Natural killer cell treated with Interleukin-12 subunit alpha and Interleukin-12 subunit beta and Interleukin-15 and Interleukin-18, amount 100 ng/mL, for 72 hours (primary cell): ENCODE results near the gene KRT78. TPM values are rescaled to one million over a fixed set of nuclear protein-coding genes. Genes with fewer than 3 reads are reported as not detected.
"Not testable (repeated sequence)": the region's sequence is repeated elsewhere in the genome, so short reads cannot be mapped to it uniquely, and the experiment has no call there.

ENCODE experiments used
- ATAC-seq, 2 donors: fragments of 150-1000 bp; cut with Tn5 transposase in 1 of 2; sonication (Bioruptor Pico), chemical (Tn5 transposase) in 1 of 2; 2 replicates each; pipeline ENCODE4 v1.10.0; 2021
- DNase-seq: peaks from one replicate; pipeline ENCODE4 v3.0.0; 2022; ENCODE audit warnings: low spot score
- H3K27ac Mint-ChIP-seq, 2 donors: 1 replicate in 1 of 2; 2 replicates in 1 of 2; pipeline ENCODE4 v1.8.0; 2022; ENCODE audit warnings: mixed read lengths in 2 of 2, mild to moderate bottlenecking in 1 of 2, moderate library complexity in 1 of 2
- H3K27me3 Mint-ChIP-seq, 2 donors: 1 replicate in 1 of 2; 2 replicates in 1 of 2; pipeline ENCODE4 v1.8.0; 2022; ENCODE audit warnings: mixed read lengths in 2 of 2
- H3K36me3 Mint-ChIP-seq: one replicate; pipeline ENCODE4 v1.8.0; 2022; ENCODE audit warnings: mixed read lengths
- H3K4me1 Mint-ChIP-seq, 2 donors: 1 replicate in 1 of 2; 2 replicates in 1 of 2; pipeline ENCODE4 v1.8.0; 2022; ENCODE audit warnings: low read depth in 2 of 2, mixed read lengths in 2 of 2, mild to moderate bottlenecking in 1 of 2
- H3K4me3 Mint-ChIP-seq: one replicate; pipeline ENCODE4 v1.8.0; 2022; ENCODE audit warnings: mixed read lengths
- H3K9me3 Mint-ChIP-seq: 2 replicates; pipeline ENCODE4 v1.8.0; 2022; ENCODE audit warnings: mixed read lengths
- total RNA-seq, 2 donors: library from RNA; stranded (reverse); gene quantifications; one replicate each; pipeline ENCODE4 v1.2.3, GENCODE V29; 2022

The KRT78 gene
- total RNA-seq, 2 donors from 2014 or later, result not detected

DNA sequence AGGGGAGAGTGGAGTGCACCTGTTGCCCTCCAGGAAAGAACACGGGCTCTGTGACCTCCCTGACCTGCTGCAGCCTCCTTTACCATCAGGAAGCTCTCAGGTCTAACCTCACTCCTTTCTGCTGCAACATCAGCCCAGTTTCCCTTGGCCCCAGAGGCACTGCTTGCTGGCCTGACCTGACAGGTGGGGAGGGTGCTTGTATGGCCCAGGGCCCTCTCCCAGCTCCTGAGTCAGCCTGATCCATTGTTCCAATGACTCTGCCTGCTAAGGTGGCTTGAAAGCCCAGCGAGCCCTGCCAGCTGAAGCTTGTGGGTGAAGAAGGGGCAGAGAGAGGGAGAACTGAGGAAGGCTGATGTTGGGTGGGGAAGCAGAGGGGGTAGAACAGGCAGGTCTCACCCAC is 13.2 kb upstream of the KRT78 start:
- H3K4me1 Mint-ChIP-seq, result peaks cover 0 to 3% of the 10 kb centered on the region in 2 donors
- no peak overlapping the region for H3K27ac Mint-ChIP-seq
- ATAC-seq (no peak), DNase-seq (no peak)
- H3K27me3 Mint-ChIP-seq, result no peaks in the 10 kb centered on the region
- no peak overlapping the region for H3K4me3 Mint-ChIP-seq
- H3K36me3 Mint-ChIP-seq, result no peaks in the 10 kb centered on the region
- no peaks in the 10 kb centered on the region for H3K9me3 Mint-ChIP-seq

DNA sequence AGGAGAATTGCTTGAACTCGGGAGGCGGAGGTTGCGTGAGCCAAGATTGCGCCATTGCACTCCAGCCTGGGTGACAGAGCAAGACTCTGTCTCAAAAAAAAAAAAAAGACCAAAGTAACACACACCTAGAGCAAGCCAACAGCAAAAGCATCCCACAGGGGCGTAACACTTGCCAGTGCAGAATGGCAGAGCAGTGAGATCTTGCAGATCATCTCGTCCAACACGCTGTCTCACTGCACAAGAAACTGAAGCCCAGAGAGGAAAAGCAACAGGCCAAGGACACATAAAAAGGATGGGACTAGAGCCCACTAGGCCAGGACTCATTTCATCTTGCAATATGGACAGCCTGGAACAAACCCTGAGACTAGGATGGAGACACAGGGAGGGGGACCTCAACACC is 12.7 kb upstream of the KRT78 start:
- DNase-seq (no peak), ATAC-seq (no peak)
- H3K9me3 Mint-ChIP-seq, result no peaks in the 10 kb centered on the region
- no peaks in the 10 kb centered on the region for H3K36me3 Mint-ChIP-seq
- no peak overlapping the region for H3K27ac Mint-ChIP-seq
- H3K4me1 Mint-ChIP-seq, result peaks cover 0 to 3% of the 10 kb centered on the region in 2 donors
- H3K4me3 Mint-ChIP-seq, result no peak overlapping the region
- no peaks in the 10 kb centered on the region for H3K27me3 Mint-ChIP-seq

DNA sequence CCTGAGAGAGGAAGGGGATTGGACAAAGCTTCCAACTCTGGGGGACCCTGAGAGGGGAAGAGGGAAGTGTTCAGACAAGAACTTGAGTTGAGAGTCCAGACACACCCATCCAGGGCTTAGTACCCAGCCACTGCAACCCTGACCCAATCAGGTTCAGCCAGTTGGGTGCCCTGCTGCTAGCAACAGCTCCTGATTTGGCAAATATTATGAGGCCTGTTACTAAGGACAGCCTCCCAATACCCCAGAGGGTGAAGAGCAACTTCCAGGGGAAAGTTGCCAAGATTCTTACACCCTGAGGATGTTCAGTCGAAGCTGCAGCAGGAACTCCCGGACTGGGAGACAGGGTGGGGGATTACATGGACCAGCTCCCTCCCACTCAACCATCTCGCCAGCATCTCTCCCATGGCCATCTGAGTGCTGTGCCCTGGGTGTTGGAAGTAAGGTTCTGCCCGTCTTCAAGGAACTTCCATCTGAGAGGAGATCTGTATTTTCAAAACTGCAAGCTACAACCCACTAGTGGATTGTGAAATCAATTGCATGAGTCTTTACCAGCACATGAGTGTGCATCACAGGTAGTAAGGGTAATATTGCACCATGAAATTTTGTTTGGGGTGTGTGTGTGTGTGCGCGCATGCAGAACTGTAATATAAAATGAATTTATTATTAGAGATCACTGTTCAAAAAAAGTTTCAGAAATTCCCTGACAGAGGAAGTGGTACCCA is 11.5 kb upstream of the KRT78 start:
- no peak overlapping the region for H3K4me3 Mint-ChIP-seq
- ATAC-seq (no peak), DNase-seq (no peak)
- peaks cover 0 to under 1% of the 10 kb centered on the region in 2 donors for H3K27me3 Mint-ChIP-seq
- no peak overlapping the region for H3K27ac Mint-ChIP-seq
- H3K9me3 Mint-ChIP-seq, result no peaks in the 10 kb centered on the region
- peaks cover 0 to 3% of the 10 kb centered on the region in 2 donors for H3K4me1 Mint-ChIP-seq
- no peaks in the 10 kb centered on the region for H3K36me3 Mint-ChIP-seq

DNA sequence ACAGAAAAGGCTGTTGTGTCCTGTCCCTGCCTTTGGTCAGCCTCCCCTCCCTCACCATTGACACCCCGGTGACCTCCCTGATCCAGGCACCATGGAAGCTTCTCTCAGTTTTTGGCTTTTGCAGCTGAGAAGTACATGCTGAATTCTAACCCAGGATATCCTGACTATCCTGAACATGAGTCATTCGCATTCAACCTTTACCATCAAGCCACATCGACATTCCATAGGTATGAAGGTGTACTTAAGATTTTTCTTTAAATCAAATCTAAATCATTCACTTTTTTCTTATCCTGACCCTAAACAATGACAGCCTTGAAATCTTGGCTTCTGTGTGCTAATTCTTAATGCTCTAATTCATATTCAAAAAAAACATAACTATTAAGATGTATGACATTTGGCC is 8.7 kb upstream of the KRT78 start:
- DNase-seq (no peak), ATAC-seq (no peak)
- H3K36me3 Mint-ChIP-seq, result no peaks in the 10 kb centered on the region
- peaks cover 8 to 9% of the 10 kb centered on the region in 2 donors for H3K27me3 Mint-ChIP-seq
- H3K27ac Mint-ChIP-seq, result no peak overlapping the region
- peaks cover 0 to 6% of the 10 kb centered on the region in 2 donors for H3K4me1 Mint-ChIP-seq
- H3K4me3 Mint-ChIP-seq, result no peak overlapping the region
- H3K9me3 Mint-ChIP-seq, result no peaks in the 10 kb centered on the region

DNA sequence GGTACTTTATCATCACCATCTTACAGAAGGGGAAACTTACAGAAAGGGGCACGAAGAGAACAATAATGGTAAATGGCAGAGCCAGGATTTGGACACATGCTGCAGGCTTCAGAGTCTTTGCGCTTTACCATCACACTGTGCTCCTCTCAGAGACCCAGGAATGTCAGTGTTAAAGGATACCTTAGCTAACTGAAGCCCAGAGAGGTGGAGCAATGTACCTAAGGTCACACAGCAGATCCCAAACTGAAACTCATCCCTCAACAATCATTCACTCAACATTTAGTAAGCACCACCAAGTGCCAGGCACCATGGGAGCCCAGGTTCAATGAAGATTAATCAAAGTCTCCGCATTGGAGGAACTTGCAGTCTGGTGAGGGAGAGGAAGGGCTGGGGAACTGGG is 8.0 kb upstream of the KRT78 start:
- no peaks in the 10 kb centered on the region for H3K9me3 Mint-ChIP-seq
- DNase-seq, result no peak
- no peaks in the 10 kb centered on the region for H3K36me3 Mint-ChIP-seq
- no peak overlapping the region for H3K4me3 Mint-ChIP-seq
- peaks cover 8 to 9% of the 10 kb centered on the region in 2 donors for H3K27me3 Mint-ChIP-seq
- no peak overlapping the region for H3K27ac Mint-ChIP-seq
- no peak for ATAC-seq
- H3K4me1 Mint-ChIP-seq, result peaks cover 0 to 6% of the 10 kb centered on the region in 2 donors

DNA sequence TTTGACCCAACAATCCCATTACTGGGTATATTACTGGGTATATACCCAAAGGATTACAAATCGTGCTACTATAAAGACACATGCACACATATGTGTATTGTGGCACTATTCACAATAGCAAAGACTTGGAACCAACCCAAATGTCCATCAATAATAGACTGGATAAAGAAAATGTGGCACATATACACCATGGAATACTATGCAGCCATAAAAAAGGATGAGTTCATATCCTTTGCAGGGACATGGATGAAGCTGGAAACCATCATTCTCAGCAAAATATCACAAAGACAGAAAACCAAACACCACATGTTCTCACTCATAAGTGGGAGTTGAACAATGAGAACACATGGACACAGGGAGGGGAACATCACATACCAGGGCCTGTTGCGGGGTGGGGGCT is 7.3 kb upstream of the KRT78 start:
- not testable (repeated sequence) for H3K9me3 Mint-ChIP-seq

DNA sequence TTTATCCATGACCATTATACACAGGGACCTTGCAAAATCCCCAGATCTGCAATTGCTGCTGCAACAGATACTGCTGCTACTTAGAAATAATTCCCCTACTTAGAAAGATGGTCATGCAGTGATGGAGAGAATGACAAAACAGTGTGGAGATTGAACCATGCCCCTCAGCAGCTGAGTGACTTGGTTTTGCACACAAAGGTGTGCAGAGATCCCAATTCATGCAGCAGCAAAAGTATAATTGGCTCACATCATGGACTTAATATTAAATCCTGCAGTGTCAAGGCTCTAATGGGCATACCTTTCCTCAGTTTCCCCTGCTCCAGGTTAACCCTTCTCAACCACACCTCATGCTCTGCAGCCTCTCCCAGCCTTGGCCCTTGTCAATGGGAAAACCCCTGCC is 3.0 kb upstream of the KRT78 start:
- peaks cover 8 to 13% of the 10 kb centered on the region in 2 donors for H3K27me3 Mint-ChIP-seq
- ATAC-seq (no peak), DNase-seq (no peak)
- H3K9me3 Mint-ChIP-seq, result no peaks in the 10 kb centered on the region
- H3K36me3 Mint-ChIP-seq, result no peaks in the 10 kb centered on the region
- H3K4me1 Mint-ChIP-seq, result peaks cover 0 to 8% of the 10 kb centered on the region in 2 donors
- no peak overlapping the region for H3K4me3 Mint-ChIP-seq
- H3K27ac Mint-ChIP-seq, result no peak overlapping the region

More for the DNA sequence above, 7.3 kb upstream of the KRT78 start:
- not testable (repeated sequence) for H3K4me3 Mint-ChIP-seq, H3K36me3 Mint-ChIP-seq, H3K27ac Mint-ChIP-seq, ATAC-seq, H3K27me3 Mint-ChIP-seq, H3K4me1 Mint-ChIP-seq, DNase-seq

DNA sequence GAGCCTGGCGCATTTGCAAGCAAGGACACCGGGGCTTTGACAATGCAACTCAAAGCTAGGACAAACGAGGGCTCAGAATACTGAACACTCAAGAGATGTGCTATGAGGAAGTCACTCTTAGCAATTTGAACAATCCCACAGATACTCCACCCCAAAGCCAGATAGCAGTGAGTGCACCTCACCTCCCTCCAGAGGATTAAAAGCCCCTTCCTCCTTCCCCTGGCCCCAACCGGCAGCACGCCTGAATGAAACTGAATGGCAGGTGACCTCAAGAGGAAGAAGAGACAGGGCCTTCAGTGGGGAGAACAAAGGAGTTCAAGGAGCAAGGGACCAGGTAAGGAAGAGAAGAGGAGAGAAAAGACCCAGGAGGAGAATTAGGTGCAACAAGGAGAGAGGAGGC is 1.9 kb upstream of the KRT78 start:
- no peak for DNase-seq
- H3K27ac Mint-ChIP-seq, result no peak overlapping the region
- no peaks in the 10 kb centered on the region for H3K9me3 Mint-ChIP-seq
- peaks cover 8 to 13% of the 10 kb centered on the region in 2 donors for H3K27me3 Mint-ChIP-seq
- no peak overlapping the region for H3K4me3 Mint-ChIP-seq
- H3K4me1 Mint-ChIP-seq, result peaks cover 0 to 10% of the 10 kb centered on the region in 2 donors
- no peaks in the 10 kb centered on the region for H3K36me3 Mint-ChIP-seq
- no peak for ATAC-seq

DNA sequence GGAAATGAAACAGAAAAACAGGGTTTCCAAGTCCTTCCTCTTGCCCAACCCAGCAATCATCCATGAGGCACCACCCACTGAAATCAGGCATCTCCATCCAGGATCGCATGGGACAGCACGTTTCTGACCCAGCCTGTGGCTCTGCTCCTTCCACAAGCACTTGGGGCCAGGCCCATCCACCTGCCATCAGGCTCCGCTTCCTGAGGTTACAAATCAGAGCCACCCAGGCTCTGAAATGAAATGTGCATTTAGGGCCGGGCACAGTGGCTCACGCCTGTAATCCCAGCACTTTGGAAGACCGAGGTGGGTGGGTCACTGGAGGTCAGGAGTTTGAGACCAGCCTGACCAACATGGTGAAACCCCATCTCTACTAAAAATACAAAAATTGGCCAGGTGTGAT is 717 bp upstream of the KRT78 start:
- H3K4me1 Mint-ChIP-seq, result peaks cover 0 to 14% of the 10 kb centered on the region in 2 donors
- no peak overlapping the region for H3K4me3 Mint-ChIP-seq
- no peak overlapping the region for H3K27ac Mint-ChIP-seq
- H3K9me3 Mint-ChIP-seq, result no peaks in the 10 kb centered on the region
- DNase-seq, result no peak
- peaks cover 8 to 9% of the 10 kb centered on the region in 2 donors for H3K27me3 Mint-ChIP-seq
- H3K36me3 Mint-ChIP-seq, result no peaks in the 10 kb centered on the region
- no peak for ATAC-seq

DNA sequence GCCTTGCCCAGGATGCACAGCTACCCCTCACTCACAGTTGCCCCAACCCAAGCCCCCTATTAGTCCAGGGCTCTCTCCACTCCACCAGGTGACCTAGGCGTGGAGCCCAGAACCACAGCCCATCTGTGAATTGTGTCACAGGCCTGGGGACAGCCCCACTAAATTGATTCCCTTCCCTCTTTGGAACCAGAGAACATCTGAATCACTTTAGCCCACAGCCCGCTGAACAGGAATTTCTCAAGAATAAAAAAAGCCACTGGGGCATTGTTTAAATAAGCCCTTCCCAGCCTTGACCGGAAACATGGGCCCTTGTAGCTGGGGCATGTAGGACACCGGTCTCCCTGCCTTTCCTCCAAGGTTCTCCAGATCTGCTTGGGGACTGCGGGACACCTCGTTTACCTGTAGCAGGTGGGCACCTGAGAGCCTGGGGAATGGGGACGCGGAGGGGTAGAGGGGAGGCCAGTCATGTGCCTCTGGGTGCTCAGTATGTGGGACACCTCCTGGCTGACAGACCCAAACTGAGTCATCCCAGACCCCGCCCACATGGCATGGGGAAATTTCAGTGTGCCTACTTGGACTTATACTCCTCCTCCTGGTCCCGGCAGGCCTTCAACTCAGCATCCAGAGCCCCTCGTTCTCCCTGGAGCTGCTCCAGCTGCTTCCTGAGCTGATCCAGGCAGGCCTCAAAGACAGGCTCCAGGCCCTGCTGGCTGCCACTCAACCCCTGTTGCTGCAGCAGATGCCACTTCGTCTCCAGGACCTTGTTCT is 1.3 kb downstream of the KRT78 start:
- ATAC-seq (no peak), DNase-seq (no peak)
- Mint-ChIP-seq H3K36me3 (no peaks in the 10 kb centered on the region), H3K4me3 (no peak overlapping the region), H3K27ac (no peak overlapping the region), H3K4me1 (peaks cover 0 to 12% of the 10 kb centered on the region in 2 donors), H3K9me3 (no peaks in the 10 kb centered on the region), H3K27me3 (peaks cover 0 to 4% of the 10 kb centered on the region in 2 donors)

DNA sequence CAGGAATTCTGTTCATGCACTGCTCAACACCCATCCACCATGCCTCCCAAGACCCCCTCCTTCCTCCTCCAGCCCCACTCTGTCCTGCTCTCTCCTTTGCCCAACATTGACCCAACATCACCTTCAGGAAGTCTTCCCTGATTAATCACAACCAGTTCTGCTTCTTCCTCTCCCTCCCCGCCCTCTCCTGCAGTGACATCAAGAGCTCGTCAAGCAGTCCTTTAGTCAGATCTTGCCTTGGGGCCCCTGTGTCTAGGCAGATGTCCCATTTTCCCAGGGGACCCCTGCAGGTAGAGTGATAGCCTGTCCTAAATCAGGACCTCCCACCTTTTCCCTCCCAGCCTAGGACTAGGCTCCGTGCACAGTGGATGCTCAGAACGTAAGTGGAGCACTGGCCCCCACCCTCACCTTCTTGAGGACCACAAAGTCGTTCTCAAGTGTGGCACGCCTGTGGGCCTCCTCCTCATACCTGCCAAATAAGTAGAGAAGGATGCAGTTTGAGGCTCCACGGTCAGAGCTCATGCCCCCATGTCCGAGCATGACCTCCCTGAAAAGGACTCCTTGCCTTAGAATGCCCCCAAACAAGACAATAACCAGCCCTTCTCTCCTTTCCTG is 2.3 kb downstream of the KRT78 start:
- H3K4me3 Mint-ChIP-seq, result no peak overlapping the region
- H3K4me1 Mint-ChIP-seq, result peaks cover 0 to 16% of the 10 kb centered on the region in 2 donors
- H3K9me3 Mint-ChIP-seq, result no peaks in the 10 kb centered on the region
- peak overlapping the region in 1 of 2 donors; percentile 25 for H3K27ac Mint-ChIP-seq
- no peak for DNase-seq
- ATAC-seq, result no peak
- H3K36me3 Mint-ChIP-seq, result no peaks in the 10 kb centered on the region
- peaks cover 0 to 5% of the 10 kb centered on the region in 2 donors for H3K27me3 Mint-ChIP-seq

DNA sequence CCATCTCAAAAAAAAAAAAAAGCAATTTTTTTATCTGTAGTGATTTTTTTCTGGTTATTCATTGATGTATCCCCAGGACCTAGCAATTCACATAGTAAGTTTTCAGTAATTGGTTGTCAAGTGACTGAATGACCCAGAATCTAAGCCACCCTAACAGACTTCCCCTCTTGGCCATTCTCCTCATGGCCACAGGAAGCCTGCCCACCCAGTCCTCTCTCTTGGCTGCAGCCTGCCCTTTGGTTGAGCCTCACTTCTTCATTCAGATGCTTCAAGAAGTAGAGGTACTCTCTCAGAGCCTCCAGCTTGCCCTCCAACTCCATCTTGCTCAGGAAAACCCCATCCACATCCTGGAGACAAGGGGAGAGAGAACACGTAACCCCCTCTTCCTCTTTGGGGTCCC is 2.8 kb downstream of the KRT78 start:
- ATAC-seq (no peak), DNase-seq (no peak)
- H3K27ac Mint-ChIP-seq, result peak overlapping the region in 1 of 2 donors; percentile 25
- H3K4me1 Mint-ChIP-seq, result peaks cover 0 to 16% of the 10 kb centered on the region in 2 donors
- no peaks in the 10 kb centered on the region for H3K9me3 Mint-ChIP-seq
- H3K36me3 Mint-ChIP-seq, result no peaks in the 10 kb centered on the region
- H3K27me3 Mint-ChIP-seq, result peaks cover 0 to 6% of the 10 kb centered on the region in 2 donors
- no peak overlapping the region for H3K4me3 Mint-ChIP-seq

DNA sequence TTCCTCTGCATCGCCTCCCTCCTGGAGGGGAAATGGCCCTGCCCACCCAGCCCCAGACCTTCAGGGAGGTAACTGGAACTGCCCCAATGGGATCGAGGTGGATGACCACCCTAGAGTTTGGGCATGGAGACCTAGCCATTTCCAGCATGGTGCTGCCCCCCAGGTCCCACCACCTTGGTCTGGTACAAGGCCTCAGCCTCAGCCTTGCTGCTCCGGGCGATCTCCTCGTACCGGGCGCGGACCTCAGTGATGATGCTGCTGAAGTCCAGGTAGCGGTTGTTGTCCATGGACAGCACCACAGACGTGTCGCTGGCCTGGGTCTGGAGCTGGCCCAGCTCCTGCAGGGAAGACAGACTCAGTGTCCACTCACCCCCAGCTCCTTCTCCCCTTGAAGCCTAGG is 4.4 kb downstream of the KRT78 start:
- DNase-seq, result no peak
- H3K36me3 Mint-ChIP-seq, result no peaks in the 10 kb centered on the region
- H3K27ac Mint-ChIP-seq, result no peak overlapping the region
- peaks cover 5 to 11% of the 10 kb centered on the region in 2 donors for H3K27me3 Mint-ChIP-seq
- peaks cover 0 to 16% of the 10 kb centered on the region in 2 donors for H3K4me1 Mint-ChIP-seq
- H3K4me3 Mint-ChIP-seq, result no peak overlapping the region
- peak in 1 of 2 donors; percentile 41 for ATAC-seq
- H3K9me3 Mint-ChIP-seq, result no peaks in the 10 kb centered on the region
